GM19099 (cell line): ENCODE measurements around the gene GDF2.

Source experiments
- POLR2A ChIP-seq: IDR thresholded peaks from 3 replicates; pipeline ENCODE4 v1.6.1; 2011; ENCODE audit warnings: low read depth; ENCODE audit not compliant: insufficient read length; ENCODE audit errors: extremely low read depth

Gene GDF2

GRCh38 chr10:47322300-47323061, at the start of gene GDF2:
Gene GDF2, plus strand, starts transcription at chr10:47322454. Its CDS starts 215 bp downstream, at chr10:47322669.
- TF ChIP-seq POLR2A: no peak

DNA sequence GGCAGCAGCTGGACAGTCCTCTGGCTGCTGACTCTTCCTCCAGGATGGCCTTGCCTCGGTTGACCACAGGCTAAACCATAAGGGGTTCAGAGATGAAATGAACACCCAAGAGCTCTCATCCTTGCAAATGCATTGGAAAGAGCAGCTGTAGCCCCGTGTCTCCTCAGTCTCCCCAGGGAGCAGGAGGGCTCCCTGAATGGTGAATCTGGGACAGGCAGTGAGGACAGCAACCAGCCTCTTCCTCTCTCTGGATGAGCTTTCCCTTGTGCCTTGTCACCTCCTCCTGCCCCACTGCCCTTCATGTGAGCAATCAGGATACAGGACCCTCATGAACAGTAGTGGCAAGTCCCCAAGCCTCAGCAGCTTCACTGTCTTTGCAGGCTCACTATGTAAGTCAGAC, 46.2 kb upstream of the GDF2 start:
- no peak for TF ChIP-seq POLR2A

- TF ChIP-seq POLR2A: no peak
Observed at GRCh38 chr10:47276576-47277351, 45.5 kb upstream of the GDF2 start.

- no peak for TF ChIP-seq POLR2A
Observed at GRCh38 chr10:47277352-47278151, 44.7 kb upstream of the GDF2 start.

- no peak for TF ChIP-seq POLR2A
Observed at GRCh38 chr10:47278152-47278473, 44.1 kb upstream of the GDF2 start.

DNA sequence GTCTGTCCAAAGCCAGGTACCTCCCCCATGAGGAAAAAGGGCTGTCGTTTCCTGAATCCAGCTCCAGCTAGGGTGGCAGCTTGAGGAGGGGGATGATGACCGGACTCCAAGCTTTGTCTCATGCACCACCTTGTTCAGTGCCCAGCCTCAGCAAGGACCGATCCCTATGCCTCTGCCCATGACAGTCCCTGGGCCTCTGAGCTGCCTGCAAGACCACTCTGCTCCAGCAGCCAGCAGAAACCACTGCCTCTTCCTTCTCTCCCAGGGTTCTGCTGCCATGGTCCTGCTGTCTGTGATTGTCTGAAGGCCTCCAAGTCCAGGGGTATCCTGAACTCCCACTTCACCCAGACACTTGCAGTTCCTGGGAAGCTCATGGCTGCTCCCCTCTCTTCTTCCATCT, 43.5 kb upstream of the GDF2 start:
- no peak for TF ChIP-seq POLR2A

DNA sequence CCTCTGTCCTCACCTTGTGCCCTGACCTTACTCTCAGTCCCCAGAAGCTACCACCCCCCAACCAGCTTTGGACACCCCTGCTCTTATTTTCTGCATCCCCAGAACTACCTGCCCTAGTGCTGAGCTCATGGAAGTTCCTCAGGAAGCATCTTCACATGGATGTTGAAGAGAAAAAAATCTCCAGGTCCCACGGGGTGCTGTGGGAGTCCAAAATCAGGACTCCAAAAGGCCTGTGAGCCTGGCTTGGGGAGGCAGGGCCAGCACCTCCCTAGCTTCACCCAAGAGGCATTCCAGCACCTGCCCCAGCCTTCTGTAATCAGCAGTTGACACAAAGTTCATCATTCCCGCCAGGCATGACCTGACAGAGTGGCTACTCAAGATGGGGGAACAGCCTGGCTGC, 43.0 kb upstream of the GDF2 start:
- TF ChIP-seq POLR2A: no peak

GRCh38 chr10:47282005-47282656, 40.1 kb upstream of the GDF2 start:
- no peak for TF ChIP-seq POLR2A

- no peak for TF ChIP-seq POLR2A
Observed at GRCh38 chr10:47282657-47283018, 39.6 kb upstream of the GDF2 start.

- no peak for TF ChIP-seq POLR2A
Observed at GRCh38 chr10:47283101-47283630, 39.1 kb upstream of the GDF2 start.

GRCh38 chr10:47283848-47284247, 38.4 kb upstream of the GDF2 start:
- no peak for TF ChIP-seq POLR2A

- no peak for TF ChIP-seq POLR2A
Observed at GRCh38 chr10:47285381-47286115, 36.7 kb upstream of the GDF2 start.

GRCh38 chr10:47286116-47286505, 36.1 kb upstream of the GDF2 start:
- no peak for TF ChIP-seq POLR2A
